Activated CD4-positive, alpha-beta T cell treated with anti-CD3 and anti-CD28 coated beads, Interleukin-2, Interleukin-6, amounts not matched to agents 100 ng/mL and 50 ng/mL, durations not matched to agents 16 hours and 8 hours (primary cell): ENCODE measurements around the gene RIMBP2.
"Not testable (repeated sequence)": the region's sequence is repeated elsewhere in the genome, so short reads cannot be mapped to it uniquely, and the experiment has no call there.

Experiments
- DNase-seq: peaks from one replicate; pipeline ENCODE4 v3.0.0-alpha.2; 2020

RIMBP2 gene

DNA sequence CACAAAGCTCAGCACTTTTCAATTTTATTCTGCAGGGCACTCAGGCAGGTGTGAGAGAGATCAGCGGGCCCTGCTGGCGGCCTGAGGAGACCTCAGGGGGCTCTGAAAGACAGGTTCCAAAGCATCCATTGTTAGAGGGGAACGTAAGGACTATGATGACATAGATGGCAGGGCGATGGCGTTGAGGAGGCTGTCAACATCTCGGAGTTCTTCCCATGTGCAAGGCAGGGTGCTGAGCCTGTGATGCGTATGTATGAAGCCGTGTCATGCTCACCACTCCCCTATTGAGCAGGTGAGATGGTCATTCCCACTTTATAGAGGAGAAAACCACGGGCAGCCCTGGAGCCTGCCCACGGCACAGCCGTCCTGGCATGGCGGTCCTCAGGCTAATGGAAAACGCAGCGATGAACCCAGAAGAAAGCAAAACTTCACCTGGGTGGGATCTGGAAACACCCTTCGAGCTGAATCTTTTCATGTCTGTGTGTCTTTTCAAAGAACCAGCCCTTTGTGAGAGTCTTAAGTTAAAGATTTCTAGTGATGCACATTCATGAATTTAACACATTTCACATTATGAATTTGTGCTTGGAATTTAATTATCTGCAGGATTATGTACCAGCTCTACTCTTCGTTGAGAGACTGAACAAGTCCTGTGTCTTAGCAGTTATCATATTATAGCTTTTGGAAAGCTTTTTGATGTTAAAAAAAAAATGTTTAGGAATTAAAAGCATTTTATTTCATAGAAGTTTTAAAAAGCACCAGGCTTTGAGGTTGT, 64.7 kb downstream of the RIMBP2 start:
- DNase-seq: no peak

DNA sequence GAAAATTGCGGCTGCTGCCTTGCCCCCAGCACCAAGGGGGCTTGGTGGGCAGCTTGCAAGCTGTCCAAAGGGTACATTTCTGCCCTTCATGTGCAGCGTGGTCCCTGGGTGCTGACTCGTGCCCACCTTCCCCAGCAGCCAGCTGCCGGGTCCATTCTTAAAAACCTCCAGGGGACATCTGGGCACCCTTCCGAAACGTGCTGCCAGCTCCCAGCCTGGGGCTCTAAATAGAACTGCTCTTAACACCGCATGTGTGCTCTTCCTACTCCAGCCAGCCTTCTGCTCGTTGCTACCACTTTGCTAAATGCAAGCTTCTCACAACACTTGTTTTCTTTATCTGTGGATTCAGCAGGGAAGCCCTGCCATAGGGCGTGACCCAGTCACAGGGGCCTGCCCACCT, 66.0 kb downstream of the RIMBP2 start:
- no peak for DNase-seq

DNA sequence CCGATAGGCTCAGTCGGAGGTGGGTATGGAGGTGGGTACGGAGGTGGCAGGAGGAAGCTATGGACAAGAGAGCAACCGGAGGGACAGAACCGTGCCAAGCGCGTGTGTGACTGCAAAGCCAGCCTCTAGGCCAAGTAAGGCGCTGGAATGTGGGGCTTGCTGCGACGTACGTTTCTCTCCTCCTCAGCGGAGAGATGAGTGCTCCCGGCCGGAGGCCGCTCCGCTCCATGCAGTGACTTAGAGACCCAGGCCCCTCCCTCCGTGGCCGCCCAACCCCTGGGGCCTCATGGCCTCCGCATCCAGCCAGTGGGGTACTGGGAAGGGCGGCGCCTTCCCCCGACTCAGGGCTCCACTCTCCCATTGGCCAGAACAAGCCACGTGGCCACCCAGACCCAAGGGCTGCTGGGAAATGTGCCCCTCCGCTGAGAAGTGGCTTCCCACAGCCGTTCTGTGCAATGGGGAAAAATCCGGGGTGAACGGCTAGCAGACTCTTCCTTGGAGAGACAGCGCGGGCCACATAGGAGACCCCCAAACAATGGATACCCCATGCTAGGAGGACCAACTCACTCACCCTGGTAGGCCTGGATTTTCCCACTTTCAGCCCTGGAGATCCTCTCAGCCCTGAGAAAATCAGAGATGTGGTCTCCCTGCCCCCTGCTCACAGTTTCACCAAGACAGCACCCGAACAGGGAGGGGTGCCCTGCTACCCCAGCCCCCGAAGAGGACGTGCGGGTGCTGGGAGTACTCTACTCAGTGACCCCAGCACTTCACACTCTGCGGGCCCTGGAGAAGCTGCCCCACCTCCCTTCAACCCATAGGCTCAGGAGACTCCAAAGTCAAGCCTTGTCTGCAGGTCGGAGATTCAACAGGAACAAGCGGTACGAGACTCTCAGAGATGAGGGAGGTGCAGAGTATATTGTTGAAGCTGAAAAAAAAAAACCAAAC, 66.7 kb downstream of the RIMBP2 start:
- no peak for DNase-seq

DNA sequence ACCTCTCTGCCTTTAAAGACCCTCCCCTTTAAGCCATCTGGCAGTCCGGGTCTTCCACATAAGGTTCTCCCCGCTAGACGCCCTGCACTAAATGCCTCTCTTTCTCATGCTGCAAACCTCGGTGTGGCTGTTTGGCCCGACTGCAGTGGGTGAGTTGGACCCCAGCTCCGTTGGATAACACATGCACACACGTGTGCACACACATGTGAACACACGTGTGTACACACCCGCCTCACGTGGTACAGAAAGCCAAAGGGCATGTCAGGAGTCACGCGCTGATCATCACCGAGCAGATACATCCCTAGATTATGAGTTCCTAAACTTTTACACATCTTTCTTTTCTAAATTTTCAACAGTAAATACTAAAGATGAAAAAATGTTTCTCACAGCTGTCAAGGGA, 68.3 kb downstream of the RIMBP2 start:
- DNase-seq: no peak

DNA sequence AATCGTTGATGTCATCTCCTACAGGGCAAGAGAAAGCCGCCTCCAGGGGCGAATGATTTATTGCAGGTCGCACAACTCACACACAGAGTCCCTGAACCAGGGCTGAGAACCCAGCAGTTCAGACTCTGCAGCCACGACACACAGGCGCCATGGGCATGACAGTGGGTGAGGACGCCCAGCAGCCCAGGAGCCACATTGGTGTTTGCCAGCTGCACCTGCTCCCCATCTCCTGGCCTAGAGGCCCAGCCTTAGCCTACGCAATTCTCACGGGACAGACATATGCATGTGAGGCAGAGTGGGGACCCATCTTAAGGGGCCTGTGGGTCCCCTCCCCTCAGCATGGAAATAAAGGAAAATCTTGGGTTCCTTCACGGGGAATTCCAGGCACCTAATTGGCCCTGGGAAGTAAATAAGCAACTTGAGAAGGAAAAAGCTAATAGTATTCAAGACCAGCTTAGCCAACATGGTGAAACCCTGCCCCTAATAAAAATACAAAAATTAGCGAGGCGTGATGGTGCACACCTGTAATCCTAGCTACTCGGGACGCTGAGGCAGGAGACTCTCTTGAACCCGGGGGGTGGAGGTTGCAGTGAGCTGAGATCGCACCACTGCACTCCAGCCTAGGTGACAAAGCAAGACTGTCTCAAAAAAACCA, 69.3 kb downstream of the RIMBP2 start:
- DNase-seq: no peak

DNA sequence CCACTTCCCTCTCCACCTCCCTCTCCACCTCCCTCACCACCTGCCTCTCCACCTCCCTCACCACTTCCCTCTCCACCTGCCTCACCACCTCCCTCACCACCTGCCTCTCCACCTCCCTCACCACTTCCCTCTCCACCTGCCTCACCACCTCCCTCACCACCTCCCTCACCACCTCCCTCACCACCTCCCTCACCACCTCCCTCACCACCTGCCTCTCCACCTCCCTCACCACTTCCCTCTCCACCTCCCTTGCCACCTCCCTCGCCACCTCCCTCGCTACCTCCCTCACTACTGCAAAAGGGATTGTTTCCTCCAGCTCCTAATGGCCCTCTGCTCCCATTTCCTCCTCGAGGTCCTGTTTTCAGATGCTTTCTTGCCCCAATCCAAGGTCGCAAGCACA, 69.9 kb downstream of the RIMBP2 start:
- not testable (repeated sequence) for DNase-seq

DNA sequence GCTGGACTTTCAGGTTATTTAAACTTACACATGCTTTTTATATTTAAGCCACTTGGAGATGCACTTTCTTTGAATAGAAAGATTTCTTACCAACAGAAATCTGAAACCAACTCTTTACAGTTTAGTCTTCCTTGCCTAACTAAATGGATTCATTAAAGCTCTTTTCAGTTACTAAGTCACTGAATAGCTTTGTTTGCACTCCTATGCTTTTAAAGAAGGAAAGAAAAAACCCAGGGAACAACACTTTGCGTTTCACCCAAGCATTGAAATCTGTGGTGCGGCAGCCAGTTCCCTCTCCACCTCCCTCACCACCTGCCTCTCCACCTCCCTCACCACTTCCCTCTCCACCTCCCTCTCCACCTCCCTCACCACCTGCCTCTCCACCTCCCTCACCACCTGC, 70.3 kb downstream of the RIMBP2 start:
- DNase-seq: no peak

DNA sequence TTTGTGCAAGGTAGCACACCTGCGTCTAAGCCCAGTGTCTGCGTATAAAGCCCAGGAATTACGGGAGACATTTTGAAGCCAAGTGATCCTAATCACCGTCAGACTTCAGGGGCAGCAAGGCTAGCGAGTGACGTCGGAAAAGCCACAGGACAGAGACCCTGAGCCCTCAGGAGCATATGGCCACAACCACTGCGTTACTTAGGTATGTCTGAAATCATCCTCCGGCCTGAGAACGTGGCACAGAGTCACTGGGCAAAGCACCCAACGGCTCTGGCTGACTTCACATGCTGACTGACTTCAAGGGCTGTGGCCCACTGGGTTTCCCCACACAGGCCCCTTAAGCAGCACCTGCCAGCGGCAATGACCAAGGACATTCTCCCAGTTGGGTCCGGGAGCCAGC, 71.5 kb downstream of the RIMBP2 start:
- DNase-seq: no peak

DNA sequence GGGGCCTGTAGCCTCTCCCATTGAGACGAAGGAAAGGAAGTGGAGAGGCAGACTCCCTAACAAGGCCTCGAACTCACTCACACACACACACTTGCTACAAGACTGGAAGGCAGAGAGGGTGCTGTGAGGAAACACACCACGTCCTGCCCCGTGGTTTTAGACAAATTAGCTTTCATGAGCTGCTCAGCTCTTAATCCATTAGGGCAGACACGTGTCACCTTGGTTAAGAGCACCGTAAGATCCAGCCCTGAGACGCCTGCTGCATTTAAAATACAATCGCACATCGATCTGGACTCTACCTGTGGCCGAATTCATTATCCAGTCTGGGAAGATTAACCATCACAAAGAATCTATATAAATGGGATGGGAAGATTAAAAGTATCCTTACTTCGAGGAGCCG, 72.0 kb downstream of the RIMBP2 start:
- DNase-seq: no peak

DNA sequence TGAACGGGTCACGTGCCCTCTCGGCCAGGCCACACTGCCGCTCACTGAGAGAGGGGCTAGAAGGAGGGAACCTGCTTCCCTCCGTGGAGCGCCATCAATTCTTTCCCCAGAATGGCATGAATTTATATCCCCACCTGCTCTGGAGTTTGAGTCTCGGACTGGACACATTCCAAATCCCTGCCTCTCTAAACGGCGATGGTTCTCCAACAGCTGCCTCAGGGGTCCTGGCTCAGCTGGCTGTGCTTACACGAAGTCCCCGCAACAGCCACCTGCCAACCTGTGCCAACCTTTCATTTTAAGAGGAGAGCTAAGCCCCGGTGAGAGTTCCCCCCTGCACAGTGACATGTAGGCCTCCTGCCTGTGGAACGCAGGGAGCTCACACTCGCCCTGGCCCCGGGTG, 73.2 kb downstream of the RIMBP2 start:
- DNase-seq: no peak

DNA sequence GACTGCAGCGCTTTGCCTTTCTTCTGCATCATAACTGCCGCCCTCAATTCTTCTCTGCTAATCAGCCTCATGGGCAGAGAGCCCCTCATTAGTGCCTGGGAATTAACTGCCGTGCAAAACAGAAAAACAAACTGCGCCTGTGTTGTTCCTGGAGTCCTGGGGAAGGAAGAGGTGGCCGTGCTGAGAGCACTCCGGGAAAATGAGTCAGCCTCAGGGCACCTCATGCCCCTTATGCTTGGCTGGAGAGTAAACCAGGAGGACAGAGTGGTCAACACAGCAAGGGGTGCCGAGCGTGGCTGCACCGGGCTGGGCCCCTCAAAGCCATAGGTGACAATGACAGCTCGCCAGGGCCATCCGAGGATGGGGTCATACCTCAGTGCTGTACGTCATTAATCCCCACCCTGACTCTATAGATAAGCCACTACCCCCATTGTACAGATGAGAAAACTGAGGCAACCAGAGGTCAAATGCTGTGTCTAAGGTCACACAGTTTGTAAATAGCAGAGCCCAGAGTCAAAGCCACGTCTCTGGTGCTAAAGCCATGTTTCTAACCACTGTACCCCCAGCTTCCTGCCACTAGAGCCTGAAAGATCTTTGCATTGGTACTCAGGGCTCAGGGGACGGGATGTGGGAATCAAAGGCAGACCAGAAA, 74.4 kb downstream of the RIMBP2 start:
- DNase-seq: no peak

DNA sequence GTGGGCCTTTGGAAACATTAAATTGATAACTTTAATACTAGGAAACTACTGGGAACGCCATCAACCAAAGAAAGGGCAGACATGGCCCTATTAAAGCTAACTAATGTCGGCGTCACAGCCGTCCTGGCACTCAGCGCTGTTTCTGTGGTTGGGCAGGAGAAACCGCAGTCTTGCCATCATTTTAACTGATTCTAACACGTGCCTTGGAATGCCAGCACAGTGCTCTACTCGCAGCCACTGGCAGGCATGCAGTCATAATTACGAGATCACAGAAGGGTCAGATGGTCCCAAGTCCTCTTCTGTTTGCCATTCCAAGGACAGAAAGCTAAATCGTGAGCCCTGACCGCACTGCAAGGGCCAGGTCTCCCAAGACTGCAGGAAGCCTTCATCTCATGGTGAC, 75.2 kb downstream of the RIMBP2 start:
- DNase-seq: no peak

DNA sequence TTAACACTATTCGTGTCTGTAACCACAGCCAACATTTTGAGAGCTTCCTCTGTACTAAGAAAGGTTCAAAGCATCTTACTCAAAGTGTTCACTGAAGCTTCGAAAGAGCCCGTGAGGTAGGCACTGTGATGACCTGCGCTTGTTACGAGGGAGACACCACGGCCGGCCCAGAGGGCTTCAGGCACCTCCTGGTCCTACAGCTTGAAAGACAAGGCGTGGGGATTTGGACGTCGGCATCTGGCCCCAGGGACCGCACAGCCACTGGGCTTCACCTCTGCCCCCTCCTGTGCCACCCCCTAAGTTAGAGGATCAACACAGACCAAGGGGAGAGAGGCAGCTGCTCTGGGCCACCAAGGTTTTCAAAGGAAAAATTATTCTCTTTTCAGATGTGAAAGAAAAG, 75.6 kb downstream of the RIMBP2 start:
- no peak for DNase-seq

DNA sequence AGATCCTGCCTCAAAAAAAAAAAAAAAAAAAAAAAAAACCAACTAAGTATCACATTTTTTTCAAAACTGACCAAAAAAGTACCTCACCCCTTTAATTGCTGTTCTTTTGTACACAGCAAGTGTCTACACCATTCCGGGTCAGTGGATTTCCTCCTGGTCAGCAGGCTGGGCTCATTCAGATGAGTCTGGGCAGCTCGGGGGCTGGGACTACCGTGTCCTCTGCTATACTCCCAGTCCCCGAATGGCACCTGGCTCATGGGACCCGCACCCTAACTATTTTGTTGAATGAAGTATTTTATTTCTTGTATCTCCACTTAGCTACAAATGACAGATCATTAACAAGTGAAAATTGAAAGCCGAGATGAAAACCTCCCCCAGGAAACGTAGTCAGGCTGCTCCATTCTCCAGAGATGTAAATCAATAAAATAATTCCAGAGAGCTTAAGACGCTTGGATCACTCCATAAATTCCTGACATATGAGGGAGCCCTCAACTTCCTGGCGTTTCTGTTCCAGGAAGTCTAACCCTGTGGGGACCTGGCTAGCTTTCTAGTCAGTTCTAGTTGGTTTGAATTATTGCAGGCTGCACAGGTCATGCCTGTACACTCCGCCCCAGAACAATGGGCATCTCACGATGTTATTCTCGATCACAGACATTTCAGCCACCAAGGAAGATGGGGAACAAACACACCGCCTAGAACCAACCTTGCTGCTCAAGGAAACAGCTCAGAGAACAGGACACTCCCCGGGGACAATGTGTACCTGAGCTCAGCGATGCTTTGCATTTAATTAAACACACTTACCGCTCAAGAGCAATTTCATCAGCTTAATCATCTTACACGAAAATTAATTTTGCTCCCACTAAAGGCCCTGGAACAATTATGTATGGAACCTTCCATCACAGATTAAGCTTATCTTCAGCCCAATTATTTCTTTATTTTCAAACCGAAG, 76.3 kb downstream of the RIMBP2 start:
- DNase-seq: no peak

DNA sequence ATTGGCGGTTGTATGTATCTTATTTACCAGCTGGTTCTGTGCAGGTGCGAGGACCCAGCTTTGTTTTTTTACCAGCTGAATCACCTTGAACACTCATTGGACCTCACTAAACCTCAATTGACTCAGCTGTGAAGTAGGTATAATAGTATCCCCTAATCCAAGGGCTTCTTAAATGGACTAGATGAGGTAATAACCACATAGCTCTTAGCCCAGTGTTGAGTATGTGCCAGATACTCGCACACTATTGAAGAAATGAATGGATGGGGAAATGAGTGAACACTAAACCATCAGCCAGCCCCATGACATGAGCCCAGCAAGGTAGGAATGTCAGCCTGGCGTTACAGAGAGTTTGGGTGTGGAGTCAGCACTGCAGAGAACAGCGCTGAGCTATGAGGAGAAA, 79.7 kb downstream of the RIMBP2 start:
- no peak for DNase-seq

DNA sequence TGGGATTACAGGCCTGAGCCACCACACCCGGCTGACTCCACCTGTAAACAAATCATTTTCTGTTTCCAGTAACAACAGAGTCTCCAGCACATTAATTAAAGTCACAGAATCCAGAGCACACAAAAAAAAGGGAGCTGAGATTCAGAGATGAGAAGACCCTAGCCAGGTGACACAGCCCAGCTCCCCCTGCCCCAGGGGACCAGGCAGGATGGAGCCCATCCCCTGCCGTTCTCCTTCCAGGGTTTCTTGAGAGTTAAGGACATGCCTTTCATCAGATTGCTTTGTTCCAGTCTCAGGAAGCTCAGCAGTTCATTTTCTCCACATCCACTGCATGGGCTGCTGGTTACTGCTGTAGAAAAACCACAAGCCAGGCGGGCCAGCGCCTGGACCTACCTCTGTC, 81.2 kb downstream of the RIMBP2 start:
- DNase-seq: no peak

DNA sequence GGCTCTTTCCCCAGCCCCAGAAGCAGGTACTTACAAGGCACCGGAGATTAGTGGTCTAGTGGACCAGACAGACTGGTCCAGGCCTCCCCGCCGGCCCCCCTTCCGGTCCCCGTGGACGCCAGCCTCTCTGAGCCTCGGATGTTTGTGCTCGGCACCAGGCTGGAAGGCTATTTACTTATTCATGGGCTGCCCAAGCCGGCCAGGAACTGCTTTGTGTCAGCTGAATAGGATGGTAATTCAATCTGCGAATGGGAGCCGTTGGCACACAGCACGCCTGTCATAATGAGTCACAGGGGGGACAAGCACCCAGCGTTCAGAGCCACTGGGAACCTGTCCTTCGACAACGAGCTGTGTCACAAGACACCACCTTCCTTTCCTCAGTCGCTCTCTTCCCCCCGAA, 82.3 kb downstream of the RIMBP2 start:
- no peak for DNase-seq

DNA sequence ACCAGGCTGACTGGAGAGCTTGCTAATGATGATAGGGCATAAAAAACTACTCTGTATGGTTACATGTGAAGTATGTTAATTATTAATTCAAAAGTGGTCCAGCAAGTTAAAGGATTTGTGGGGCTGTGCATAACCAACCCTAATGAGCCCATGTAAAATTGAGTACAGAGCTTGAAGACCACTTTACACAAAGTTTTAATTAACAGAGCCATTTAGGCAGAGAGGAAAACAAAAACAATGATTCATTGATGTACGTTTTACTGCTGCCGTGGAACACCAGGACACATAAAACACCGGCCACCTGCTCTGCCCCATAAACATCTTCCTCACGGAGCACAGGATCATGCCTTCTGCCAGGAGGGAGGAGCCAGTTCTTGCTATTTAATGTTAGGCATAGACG, 83.5 kb downstream of the RIMBP2 start:
- DNase-seq: no peak

DNA sequence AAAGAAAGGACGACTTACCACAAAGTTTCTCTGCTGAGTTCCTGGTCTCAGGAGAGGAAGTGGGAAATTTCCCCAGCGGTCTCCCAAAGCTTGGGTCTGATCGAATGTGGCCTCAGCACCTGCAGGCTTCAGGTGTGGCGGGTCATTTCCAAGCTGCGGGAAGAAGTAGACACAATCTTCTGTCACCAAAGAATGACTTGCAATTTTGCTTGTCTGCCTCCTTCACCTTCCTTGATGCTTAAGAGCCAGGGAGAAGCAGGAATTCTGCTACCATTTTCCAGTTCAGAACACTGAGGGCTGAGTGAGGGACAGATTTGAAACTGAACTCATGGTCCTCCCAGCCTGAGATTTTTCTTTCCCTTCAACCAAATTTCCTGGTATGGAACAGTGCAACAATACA, 87.8 kb downstream of the RIMBP2 start:
- DNase-seq: no peak

DNA sequence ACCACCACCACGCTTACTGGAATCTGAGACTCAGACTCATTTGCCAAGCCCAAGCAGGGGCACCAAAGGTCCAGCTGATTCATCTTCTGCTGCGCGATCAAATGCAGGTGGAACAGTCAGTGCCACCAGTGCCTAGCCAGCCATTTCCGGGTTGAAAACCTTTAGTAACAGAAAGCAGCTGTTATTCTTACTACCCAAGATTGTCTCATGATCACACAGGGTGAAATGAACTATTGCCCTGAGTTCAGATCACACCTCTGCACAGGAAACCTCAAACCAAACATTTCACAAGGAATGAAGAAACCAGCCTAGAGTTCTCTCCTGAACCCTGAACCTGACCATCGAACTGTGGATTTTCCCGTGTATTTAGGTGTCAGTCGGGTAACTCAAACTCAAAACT, 88.9 kb downstream of the RIMBP2 start:
- no peak for DNase-seq

DNA sequence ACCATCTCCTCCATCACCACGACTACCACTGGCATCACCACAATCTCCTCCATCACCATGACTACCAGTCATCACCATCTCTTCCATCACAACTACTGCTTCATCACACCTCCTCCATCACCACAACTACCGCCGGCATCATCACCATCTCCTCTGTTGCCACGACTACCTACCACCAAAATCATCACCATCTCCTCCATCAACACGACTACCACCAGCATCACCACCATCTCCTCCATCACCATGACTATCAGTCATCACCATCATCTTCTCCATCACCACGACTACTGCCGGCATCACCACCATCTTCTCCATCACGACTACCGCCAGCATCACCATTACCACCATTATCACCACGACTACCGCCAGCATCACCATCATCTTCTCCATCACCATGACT, 89.5 kb downstream of the RIMBP2 start:
- DNase-seq: no peak

DNA sequence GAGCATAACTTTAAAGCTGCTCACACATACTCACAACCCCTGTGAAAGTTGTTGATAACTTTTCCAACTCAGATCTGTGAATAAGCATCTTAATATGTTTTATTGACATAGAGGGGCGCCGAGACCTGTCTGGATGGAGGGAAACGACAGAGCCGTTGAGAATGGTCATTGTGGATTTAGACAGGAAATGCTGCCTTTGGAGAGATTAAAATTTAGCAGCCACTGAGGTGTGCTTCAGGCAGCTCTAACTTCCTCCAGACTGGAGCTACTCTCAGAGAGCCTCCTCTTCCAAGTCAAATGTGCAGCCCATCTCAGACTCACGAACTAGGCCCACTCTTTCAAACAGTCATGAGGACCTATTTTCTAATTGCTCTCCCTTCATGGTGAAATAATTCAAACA, 90.9 kb downstream of the RIMBP2 start:
- no peak for DNase-seq
